HepG2 (cell line): ENCODE data around the gene MRLN.

Experiments
- CEBPB ChIP-seq: IDR thresholded peaks from 2 replicates; pipeline ENCODE4 v1.6.1; 2011; ENCODE audit warnings: low read depth, low read length, improper control_type of control experiment, borderline replicate concordance
- MTA3 ChIP-seq: sonication (generic); formaldehyde crosslinking; IDR thresholded peaks from 2 replicates; pipeline ENCODE4 v1.4.0; 2020; ENCODE audit warnings: missing genetic modification reagents
- ZNF382 ChIP-seq: sonication (generic); formaldehyde crosslinking; IDR thresholded peaks from 2 replicates; pipeline ENCODE4 v1.5.0; 2020; ENCODE audit warnings: missing genetic modification reagents, mild to moderate bottlenecking, borderline replicate concordance

GRCh38 chr10:59711871-59712494, 41.3 kb downstream of the MRLN start:
- TF ChIP-seq MTA3 (CRISPR knock-in tag) (no peak), ZNF382 (CRISPR knock-in tag) (no peak), CEBPB (no peak)
